ENCODE measurements around the gene NPY4R2. TPM values are rescaled to one million over a fixed set of nuclear protein-coding genes. Genes with fewer than 3 reads are reported as not detected.
"Not testable (repeated sequence)": the region's sequence is repeated elsewhere in the genome, so short reads cannot be mapped to it uniquely, and the experiment has no call there.

Gene NPY4R2
- polyA plus RNA-seq, 1 of the 3 experiments (the other 2 are of a cell fraction): not detected

DNA sequence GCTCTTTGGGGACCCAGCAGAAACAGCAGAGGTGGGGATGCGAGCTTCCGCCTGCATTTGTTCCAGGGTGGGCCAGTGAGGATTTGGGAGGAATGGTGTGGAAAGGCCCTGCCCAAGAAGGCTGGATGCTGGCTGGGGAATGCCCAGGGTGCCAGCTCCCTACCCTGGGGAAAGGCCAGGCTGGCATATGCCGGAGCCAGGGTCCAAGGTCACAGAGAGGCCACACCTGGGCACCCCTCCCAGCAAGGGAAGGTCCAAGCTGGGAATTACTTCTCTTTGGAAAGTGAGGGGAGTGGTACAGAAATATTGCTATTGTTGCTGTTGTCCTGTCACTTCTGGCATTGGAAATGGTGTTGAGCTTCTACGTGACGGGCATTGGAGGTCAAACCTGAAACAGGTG, 53.1 kb downstream of the NPY4R2 start:
- H3K4me2 ChIP-seq; H3K27me3 ChIP-seq (ENCODE audit: insufficient read depth); H3K9me2 ChIP-seq; H3K9ac ChIP-seq; H3K4me1 ChIP-seq (ENCODE audit: control insufficient read depth in 1 of 2, insufficient read depth in 2 of 2, low read depth in 1 of 2, low read length in 1 of 2); H3K9me3 ChIP-seq; H2AFZ ChIP-seq (ENCODE audit: low read depth); H3K27ac ChIP-seq (ENCODE audit: low read depth in 2 of 2, low read length in 1 of 2); CTCF ChIA-PET; H3K79me2 ChIP-seq (ENCODE audit: insufficient read depth); H4K20me1 ChIP-seq (ENCODE audit: insufficient read depth); H3K36me3 ChIP-seq (replicated peaks in 1 of 2; ENCODE audit: control insufficient read depth in 1 of 2, insufficient read depth in 2 of 2, low read length in 1 of 2); POLR2A ChIA-PET; DNase-seq; H3F3A ChIP-seq (replicated peaks; ENCODE audit: insufficient read depth); H3K4me3 ChIP-seq (ENCODE audit: low read depth in 2 of 2, low read length in 1 of 2): not testable (repeated sequence)
- WGBS (ENCODE audit: low lambda C conversion rate): no CpG with 5 or more reads among the region's 5 CpGs

DNA sequence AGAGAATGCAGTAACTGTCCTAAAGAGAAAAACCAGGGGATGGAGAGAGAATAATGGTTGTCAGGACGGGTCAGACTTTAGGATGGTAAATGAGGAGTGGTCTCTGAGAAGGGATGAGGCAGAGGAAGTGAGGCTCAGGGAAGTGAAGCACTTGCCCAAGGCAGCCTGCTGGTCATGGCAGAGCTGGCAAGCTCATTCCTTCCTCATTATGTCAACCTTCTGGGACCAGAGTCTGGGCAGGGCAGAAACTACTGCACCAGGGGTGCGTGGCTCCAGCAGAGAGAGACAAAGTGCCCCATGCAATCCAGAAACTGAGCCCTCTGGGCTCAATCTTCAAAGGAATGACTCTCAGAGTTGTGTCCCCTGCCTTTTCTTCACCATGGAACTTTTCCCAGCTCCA, 53.6 kb downstream of the NPY4R2 start:
- H2AFZ ChIP-seq (ENCODE audit: low read depth); POLR2A ChIA-PET; H3K27me3 ChIP-seq (ENCODE audit: insufficient read depth); H3K4me1 ChIP-seq (ENCODE audit: control insufficient read depth in 1 of 2, insufficient read depth in 2 of 2, low read depth in 1 of 2, low read length in 1 of 2); H4K20me1 ChIP-seq (ENCODE audit: insufficient read depth); H3K27ac ChIP-seq (ENCODE audit: low read depth in 2 of 2, low read length in 1 of 2); H3K4me2 ChIP-seq; CTCF ChIA-PET; H3K79me2 ChIP-seq (ENCODE audit: insufficient read depth); H3K9me2 ChIP-seq; DNase-seq; H3K4me3 ChIP-seq (ENCODE audit: low read depth in 2 of 2, low read length in 1 of 2); H3K36me3 ChIP-seq (replicated peaks in 1 of 2; ENCODE audit: control insufficient read depth in 1 of 2, insufficient read depth in 2 of 2, low read length in 1 of 2); H3K9me3 ChIP-seq; H3F3A ChIP-seq (replicated peaks; ENCODE audit: insufficient read depth); H3K9ac ChIP-seq: not testable (repeated sequence)
- no CpG with 5 or more reads among the region's 2 CpGs for WGBS (ENCODE audit: low lambda C conversion rate)

Other genes starting within 250 kb of the NPY4R2 start
- not detected in 2 replicates for gene SYT15B, start 155.1 kb upstream of the NPY4R2 start, polyA plus RNA-seq (2012; rRNA removed)
- gene FAM25C, start 81.1 kb downstream of the NPY4R2 start, polyA plus RNA-seq (2012; rRNA removed): not detected in 2 replicates

Measured in SK-N-SH (cell line).